LNCaP clone FGC (cell line): ENCODE results near the gene LRGUK.

ENCODE experiments used
- DNase-seq: peaks from one replicate; pipeline ENCODE4 v3.0.0-alpha.2; 2011; ENCODE audit warnings: low read depth
- H3K4me3 ChIP-seq: 2 replicates; pipeline ENCODE4 v1.5.1; 2011; ENCODE audit warnings: mild to moderate bottlenecking, low read depth, low read length, control low read depth
- CTCF ChIP-seq: IDR thresholded peaks from 2 replicates; pipeline ENCODE4 v1.5.1; 2012; ENCODE audit warnings: mild to moderate bottlenecking; ENCODE audit not compliant: control insufficient read depth, insufficient read depth; ENCODE audit errors: extremely low read depth

Gene LRGUK

GRCh38 chr7:134167841-134168240, 40.7 kb downstream of the LRGUK start:
- DNase-seq, result no peak
- TF ChIP-seq CTCF, result no peak
- no peak overlapping the region for H3K4me3 ChIP-seq

GRCh38 chr7:134174795-134175261, 47.7 kb downstream of the LRGUK start:
- TF ChIP-seq CTCF, result no peak
- DNase-seq, result no peak
- no peak overlapping the region for H3K4me3 ChIP-seq

- TF ChIP-seq CTCF, result no peak
- H3K4me3 ChIP-seq, result no peak overlapping the region
- DNase-seq, result no peak
Observed at GRCh38 chr7:134175334-134176036, 48.3 kb downstream of the LRGUK start.

GRCh38 chr7:134176037-134176350, 48.9 kb downstream of the LRGUK start:
- H3K4me3 ChIP-seq, result no peak overlapping the region
- DNase-seq, result no peak
- TF ChIP-seq CTCF, result no peak

- H3K4me3 ChIP-seq, result no peak overlapping the region
- DNase-seq, result no peak
- no peak for TF ChIP-seq CTCF
Observed at GRCh38 chr7:134179036-134180011, 52.2 kb downstream of the LRGUK start.

GRCh38 chr7:134180376-134180775, 53.2 kb downstream of the LRGUK start:
- no peak for TF ChIP-seq CTCF
- DNase-seq, result no peak

More at GRCh38 chr7:134180376-134180775, 53.2 kb downstream of the LRGUK start:
- H3K4me3 ChIP-seq, result no peak overlapping the region
